ENCODE results near the gene CEBPB.
"Not testable (repeated sequence)": the region's sequence is repeated elsewhere in the genome, so short reads cannot be mapped to it uniquely, and the experiment has no call there.

The CEBPB gene

DNA sequence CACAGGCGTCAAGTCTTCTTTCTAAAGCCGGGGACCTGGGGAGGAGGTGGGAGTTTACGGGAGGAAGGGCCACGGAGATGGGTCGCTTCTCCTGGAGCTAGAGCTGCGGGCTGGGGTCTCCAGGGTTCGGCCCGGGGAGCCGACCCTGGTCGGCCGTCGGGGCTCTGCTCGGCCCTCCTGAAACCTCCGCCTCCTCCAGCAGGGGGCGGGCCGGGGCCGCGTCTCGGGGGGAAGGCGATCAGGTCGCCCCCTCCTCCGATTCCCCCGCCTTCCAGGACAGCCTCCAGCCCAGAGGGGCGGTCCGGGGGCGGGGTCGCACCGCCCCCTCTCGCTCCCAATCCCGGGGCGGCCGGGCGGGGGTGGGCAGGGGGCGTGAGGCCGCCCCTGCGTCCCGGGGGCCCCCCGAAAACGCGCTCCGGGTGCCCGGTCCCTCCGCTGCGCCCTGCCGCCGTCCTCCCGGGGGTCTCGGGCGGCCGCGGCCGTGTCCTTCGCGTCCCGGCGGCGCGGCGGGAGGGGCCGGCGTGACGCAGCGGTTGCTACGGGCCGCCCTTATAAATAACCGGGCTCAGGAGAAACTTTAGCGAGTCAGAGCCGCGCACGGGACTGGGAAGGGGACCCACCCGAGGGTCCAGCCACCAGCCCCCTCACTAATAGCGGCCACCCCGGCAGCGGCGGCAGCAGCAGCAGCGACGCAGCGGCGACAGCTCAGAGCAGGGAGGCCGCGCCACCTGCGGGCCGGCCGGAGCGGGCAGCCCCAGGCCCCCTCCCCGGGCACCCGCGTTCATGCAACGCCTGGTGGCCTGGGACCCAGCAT lies at the start of gene CEBPB:
TSS of gene CEBPB (plus strand) at position 580 of the 814 bp plus-strand sequence. CDS start at position 784, 204 bp downstream.
- peak; percentile 83 for DNase-seq (ENCODE audit: low read depth)

DNA sequence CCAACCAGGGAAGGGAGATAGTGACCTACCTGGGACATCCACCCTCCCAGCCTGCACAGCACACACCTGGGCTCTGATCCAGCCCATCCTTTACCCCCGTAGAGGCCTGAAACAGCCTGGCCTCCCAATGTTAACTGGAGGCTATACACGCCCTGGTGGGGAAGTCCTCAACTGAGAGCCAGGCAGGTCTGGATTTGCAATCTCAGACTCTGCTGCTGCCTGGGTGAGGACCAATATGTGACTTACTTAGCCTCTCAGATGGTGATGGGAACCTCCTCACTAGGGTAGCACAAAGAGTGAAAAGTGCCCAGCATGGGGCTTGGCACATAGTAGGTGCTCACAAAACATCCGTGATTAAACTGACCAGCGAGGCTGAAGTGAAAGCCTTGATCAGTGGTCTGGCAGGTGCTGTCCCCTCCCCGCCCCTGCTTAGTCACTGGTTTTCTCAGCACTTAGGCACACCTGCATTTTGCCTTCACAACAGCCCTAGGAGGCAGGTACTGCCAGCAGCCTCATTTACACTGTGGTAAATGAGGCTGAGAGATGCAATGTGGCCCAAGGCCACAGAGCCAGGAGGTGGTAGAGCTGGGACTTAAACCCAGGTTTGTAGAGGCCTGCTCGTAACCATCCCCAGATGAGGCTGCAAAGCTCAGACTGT lies 49.5 kb upstream of the CEBPB start:
- DNase-seq (ENCODE audit: low read depth) = no peak

DNA sequence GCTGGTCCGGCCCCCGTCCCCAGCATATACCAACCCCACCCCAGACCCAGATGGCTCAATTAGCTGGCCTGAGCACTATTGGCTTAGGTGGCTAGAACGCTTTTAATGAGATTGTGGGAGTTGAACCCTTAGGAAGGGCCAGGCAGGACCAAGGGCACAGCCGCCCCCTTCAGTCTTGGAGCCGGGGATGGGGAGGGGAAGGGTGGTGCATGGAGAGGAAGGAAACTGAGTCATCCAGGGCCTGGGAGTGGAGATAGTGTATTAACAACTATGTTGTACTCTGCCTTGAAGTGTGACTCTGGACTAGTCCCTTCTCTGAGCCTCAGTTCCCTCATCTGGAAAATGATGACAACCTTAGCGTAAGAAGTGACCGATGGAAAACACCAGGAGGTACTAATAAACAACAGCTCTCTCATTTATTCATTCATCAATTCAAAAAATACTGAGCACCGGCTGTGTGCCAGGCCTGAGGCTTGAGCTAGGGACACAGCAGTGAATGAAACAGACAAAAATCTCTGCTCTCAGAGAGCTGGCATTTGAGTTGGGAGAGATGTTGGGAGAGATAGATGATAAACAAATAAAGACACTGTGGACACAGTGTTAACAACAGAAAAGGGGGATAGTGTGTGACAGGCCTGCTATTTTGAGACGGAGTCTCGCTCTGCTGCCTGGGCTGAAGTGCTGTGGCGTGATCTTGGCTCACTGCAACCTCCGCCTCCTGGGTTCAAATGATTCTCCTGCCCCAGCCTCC lies 48.6 kb upstream of the CEBPB start:
- DNase-seq (ENCODE audit: low read depth) = no peak

DNA sequence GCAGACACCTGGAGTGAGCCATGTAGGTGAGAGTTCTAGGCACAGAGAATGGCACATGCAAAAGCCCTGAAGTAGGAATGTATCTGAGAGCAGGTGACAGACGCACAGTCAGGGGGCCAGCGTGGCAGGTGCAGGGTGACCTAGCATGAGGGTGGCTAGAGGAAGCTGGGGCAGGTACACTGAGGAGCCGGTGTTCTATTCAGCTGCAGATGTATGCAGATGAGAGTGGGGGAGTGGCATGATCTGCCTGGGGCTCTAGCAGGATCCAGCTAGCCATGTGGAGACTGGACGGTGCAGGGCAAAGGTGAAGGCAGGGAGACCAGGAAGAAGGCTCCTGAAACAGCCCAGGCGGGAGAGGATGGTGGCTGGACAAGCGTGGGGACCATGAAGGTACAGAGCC lies 47.8 kb upstream of the CEBPB start:
- DNase-seq (ENCODE audit: low read depth) = no peak

DNA sequence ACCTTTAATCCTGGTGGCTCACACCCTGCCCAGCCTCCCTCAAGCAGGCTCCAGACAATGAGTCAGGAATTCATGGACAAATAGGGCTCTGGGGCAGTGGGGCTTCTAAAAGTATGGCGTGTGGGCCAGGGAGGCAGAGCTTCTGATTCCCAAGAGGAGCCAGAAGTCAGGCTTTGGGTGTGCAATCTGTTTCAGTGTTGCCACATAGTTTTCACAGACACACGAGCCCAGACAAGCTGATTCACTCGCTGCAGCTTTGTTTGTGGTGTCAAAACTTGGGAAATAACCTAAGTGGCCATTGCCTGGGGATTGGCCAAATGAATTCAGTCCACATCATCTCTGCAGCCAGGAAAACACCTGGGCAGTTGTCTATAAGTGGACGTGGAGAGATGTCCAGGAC lies 46.3 kb upstream of the CEBPB start:
- DNase-seq (ENCODE audit: low read depth) = no peak

DNA sequence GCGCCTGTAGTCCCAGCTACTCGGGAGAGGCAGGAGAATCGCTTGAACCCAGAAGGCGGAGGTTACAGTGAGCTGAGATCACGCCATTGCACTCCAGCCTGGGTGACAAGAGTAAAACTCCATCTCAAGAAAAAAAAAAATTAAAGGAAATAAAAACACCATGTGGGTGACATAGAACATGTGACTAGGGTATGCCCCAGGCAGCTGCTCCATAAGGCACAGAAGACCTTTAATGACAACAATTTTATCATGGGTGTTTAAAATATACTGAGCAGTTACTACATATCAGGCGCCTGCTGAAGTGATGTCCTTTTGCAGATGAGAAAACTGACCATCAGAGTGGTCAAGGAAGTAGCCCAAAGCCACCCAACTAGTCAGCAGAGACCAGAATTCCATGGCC lies 45.1 kb upstream of the CEBPB start:
- no peak for DNase-seq (ENCODE audit: low read depth)

DNA sequence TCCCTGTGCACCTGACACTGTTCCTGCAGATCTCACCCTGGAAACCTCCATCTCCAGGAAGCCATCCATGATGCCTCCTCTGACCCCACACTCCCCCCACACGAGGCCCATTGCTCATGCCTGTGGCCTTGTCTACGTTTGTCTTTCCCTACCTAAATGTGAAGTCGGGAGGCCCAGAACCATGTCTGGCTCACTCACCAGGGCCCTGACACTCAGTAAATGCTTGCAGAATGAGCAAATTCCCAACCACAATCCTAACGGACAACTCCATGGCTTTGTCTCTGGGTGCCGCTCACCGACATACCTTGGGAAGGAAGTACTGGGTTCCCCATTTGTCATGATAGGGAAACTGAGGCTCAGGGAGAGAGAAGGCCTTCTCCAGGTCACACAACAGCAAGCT lies 44.4 kb upstream of the CEBPB start:
- DNase-seq (ENCODE audit: low read depth) = no peak

DNA sequence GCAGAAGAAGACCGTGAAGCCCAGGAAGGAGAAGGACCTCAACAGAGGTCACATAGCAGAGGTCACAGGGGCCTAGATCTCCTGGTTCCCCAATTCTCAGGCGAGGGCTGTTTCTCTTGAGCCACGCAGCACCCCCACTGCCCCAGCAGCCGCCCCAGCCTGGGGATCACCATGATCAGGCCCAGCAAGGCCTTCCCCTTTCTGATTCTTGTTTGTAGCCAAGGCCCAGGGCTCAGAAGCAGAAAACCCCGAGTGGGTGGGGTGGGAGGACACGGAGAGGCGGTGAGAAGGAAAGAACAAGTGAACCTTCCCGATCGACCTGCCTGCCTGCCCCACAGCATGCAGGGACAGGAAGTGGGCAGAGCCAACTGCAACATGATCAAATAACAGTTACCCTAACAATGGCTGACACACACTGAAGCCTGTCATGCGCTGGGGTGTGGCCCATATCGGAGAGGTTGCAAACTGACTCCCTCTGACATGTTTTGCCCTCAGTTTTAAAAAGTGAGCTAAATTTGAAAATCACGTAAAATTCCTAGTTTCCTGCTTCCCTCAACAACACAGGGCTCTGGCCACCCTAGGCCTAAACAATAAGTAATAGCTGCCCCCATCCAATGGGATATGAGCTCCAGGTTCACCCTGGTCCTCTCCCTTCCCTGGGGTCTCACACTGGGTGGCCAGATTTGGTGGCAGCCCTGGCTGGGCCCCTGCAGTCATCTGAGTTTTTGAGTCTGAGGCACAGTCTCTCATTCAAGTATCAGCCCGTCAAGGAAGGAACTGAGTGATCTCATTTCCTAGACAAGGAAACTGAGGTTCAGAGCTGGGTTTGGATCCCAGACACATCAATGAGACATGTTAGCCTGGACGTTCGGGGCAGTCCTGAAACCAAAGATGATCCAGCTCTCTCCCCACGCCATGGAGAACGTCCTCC lies 43.6 kb upstream of the CEBPB start:
- DNase-seq (ENCODE audit: low read depth) = peak; percentile 60

DNA sequence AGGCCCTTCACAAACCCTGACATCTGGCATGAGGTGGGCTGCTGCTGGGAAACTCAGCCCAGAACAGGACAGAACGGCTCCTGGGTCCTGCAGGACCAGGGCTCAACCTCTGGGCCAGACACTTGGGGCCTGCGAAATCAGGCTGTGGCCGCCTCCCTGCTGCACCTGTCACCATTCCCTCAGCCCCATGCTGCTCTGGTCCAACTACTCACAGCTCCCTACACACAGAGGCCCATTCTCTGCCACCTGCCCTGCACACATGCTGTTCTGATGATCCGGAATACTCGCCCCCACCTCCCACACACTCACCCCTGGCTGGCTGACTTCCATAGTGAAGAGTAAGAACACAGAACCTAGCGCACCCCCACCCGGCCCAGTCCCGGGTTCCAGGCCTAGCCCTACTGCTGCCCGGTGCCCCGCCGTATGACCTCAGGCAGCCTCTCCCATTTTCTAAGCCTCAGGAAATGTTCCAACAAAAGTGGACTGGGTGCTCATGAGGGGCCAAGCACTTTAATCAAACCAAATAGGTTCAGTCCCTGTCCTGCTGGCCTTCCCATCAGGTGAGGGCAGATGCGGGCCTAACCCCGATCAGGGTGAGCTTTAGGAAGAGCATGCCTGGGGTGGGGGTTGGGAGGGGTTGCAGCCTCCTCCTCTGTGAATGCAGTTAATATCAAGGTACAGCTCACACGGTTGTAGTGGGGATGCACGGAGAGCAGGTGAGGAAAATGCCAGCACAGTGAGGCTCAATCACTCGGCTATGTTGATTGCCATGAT lies 41.0 kb upstream of the CEBPB start:
- no peak for DNase-seq (ENCODE audit: low read depth)

DNA sequence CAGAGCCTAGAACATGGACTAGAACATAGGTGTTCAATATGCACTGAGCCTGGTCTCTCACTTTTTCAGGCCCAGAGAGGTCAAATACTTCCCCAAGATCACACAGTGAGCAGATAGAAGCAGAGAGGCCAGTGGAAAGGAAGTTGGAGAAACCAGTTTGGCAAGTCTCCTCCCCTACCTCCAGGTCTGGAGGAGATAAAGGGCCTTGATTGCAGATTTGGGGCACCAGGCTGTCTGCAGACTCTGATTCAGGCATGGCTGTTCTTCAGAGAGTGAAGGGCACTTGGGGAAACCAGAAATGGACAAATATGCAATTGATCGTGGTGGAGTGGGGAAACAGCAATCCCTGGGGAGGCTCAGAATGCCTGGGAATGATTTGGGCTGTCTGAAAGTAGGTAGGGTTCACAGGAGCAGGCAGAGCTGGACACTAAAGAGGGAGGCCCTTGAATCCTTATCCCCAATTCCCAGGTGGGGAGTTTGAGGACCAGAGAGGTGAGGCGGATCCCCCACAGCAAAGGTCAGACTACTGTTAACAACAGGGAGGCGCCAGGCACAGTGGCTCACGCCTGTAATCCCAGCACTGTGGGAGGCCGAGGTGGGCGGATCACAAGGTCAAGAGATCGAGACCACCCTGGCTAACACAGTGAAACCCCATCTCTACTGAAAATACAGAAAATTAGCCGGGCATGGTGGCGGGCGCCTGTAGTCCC lies 39.4 kb upstream of the CEBPB start:
- DNase-seq (ENCODE audit: low read depth) = no peak

DNA sequence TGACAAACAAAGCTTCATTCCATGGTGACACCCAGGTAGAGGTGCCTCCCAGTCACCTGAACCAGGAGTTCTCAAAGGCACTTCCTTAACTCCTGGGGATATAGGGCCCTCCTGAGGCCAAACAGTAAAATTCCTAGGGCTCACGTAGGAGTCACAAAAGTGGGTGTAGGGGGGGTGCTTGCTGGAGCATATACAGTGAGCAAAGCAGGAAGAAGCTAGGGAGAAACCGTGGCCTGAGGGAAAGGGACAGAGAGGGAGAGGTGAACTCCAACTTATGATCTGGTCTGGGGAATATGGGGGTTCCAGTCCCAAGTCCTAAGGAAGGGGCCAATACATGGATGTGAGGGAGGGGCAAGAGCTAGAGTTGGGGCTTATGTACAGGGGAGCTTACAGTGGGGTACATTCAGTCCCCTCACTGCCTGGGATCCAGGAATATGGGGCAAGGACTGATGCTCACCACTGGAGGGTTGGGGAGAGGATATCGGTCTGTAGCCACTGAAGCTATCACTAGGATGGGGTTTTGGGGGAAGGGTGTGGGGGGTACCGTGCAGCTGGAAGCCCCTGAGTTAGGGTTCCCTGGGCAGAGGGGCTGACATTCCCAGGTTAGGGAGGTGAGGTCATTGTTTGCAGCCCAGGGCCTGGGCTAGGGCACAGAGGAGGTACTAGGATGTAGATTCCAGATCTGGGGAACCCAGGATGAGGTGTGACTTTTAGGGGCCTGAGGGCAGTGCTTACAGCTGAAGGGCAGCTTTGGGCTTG lies 38.1 kb upstream of the CEBPB start:
- DNase-seq (ENCODE audit: low read depth) = no peak

DNA sequence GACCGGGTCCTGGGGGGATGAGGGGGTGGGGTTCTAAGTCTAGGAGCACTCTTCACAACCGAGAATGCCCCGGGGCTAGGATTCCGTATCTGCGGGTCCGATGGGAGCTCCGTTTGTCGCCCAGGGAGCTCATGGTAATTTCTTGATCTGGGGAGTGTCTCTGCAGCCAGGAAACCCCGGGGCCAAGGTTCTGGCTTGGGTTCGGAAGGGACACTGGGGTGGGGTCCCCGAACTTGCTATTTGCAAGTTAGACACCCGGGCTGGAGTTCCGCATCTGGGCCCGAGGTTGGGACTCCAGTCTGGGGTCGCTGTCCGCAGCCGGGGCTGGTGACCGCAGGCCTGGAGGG lies 37.5 kb upstream of the CEBPB start:
- DNase-seq (ENCODE audit: low read depth) = no peak

DNA sequence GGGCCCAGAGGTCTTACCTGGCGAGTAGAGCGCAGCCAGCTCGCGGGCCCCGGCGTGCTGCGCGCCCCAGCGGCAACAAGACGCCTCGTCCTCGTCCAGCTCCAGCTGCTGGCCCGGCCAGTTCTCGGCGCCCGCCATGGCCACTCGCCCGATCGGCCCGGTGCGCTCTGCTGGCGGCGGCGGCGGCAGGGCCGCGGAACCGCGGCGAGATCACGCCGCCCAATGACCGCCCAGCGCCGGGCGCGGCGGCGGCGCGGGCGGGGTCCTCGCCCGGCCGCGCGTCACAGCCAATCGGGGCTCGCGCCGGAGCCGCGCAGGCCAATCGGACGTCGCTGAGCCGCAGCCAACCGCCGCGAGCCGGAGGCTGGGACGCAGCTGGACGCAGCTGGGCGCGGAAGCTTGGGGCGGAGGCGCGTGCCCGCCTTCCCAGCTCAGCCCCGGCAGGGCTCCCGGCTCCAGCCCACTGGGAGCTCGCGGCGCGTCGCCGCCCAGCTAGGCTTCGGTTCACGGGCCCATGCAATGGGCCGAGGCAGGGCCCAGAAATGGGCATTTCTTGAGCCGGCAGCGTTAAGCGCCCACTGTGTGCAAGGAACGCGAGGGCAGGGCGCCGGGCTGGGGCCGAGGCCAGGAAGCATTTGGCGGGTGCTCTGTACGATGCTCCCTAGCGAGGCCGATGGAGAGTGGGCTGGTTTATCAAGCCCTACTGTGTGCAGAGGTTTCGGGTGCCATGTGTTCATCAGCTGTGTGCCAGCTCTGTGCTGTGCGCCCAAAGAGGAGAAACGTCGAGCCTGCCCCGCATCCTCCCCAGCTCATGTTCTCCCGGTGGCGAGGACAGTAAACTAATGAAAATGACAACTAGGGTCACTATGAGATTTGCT lies 36.9 kb upstream of the CEBPB start, which contains the start of gene PEDS1:
TSS of gene PEDS1 (minus strand) at position 224 of the 878 bp plus-strand sequence. CDS start at position 138, 86 bp downstream.
- DNase-seq (ENCODE audit: low read depth) = peak; percentile 84

DNA sequence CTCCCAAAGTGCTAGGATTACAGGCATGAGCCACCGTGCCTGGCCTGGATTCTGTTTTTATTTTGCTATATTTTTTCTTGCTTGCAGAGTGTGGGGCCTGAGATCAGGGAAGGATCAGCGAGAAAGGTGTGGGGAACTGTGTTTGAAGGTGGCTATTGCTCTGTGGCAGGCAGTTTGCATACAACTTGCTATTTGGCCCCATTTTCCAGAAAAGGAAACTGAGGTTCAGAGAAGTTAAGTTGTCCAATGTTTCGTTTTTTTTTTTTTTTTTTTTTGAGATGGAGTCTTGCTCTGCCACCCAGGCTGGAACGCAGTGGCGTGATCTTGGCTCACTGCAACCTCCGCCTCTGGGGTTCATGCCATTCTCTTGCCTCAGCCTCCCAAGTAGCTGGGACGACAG lies 29.1 kb upstream of the CEBPB start:
- not testable (repeated sequence) for DNase-seq (ENCODE audit: low read depth)

DNA sequence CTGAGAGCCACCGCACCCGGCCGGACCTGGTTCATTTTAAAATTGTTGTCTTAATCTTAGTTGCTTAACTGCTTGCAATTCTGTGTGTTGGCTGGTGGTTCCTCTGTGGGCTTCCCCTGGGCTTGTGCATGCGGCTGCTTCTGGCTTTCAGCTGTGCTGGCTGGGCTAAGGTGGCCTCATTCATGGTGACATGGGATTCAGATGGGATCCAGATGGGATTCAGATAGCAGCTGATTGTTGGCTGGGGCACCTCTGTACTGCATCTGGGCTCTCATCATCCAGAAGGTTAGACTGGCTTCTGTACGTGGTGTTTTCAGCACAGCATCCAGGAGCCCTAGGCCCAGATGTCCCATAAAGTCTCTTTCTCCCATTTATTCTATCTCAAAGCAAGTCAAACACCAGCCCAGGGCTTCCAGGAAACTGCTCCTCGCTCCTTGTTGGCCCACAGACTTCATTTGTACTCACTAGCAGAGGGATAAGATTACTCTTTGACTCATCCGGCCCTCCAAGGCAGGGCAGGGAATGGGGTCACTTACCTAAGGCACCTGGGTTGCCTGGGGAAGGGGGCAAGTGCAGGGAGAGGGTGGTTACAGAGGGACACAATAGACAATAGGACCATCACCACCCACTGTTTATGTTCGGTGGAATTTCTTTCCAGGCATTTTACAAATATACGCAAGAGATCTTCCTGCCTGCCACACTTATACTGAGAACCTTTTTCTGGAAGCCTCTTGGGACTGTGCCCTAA lies 26.9 kb upstream of the CEBPB start:
- DNase-seq (ENCODE audit: low read depth) = no peak

DNA sequence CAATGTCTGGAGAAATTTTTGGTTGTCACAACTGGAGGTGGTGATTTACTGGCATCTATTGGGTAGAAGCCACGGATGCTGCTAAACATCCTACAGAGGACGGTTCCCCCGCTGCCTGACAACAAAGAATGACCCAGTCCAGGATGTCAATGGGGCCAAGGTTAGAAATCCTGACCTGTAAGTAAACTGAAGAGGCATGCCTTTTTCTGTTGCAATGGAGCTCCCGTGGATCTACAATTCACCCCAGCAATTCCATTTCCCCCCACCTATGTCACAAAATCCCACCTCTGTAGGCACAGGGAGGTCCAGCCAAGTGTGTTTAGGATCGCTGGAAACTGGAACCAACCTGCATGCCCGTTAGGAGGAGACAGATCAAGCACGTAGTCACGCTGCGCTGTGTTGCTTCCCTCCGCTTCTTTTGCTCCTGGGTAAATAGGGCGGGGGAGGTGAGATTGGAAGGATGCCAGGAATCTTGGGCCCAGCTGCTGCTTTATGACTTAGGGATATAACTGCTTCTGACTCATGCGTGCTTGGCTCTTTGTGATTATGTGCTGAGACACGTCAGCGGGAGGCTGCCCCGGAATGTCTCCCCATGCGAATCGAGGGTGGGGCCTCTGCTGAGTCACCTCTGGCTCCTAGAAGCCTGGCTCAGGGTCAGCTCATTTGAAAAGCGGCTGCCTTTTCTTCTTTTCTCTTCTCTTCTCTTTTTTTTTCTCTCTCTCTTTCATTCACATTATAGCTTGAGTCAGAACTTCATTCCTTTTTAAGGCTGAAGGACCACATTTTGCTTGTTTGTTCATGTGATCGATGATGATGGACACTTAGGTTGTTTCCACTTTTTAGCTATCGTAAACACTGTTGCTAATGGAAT lies 24.7 kb upstream of the CEBPB start:
- peak; percentile 79 for DNase-seq (ENCODE audit: low read depth)

DNA sequence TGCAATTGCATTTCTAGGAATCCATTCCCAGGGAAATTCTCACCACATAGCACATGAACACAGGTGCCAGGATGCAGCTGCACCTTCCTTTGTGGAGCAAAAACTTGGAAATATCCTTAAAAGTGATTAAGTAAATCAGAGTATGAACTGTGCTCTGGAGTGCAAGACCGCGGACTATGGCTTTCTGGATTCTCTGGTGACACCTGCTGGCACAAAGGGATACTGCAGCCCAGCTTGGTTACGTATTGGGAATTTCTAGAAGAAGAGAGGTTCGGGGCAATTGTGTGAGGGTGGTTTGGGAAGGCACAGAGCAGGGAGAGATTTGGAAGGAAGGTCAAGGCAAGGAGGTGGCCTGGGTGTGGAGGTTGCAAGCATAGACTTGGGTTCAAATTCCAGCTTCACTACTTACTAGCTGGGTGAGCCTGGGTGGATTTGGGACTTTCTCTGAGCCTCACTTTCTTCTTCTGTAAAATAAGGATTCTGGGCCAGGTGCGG lies 21.3 kb upstream of the CEBPB start:
- peak; percentile 73 for DNase-seq (ENCODE audit: low read depth)
